Measurements from ENCODE around the gene GPR31. TPM values are rescaled to one million over a fixed set of nuclear protein-coding genes. Genes with fewer than 3 reads are reported as not detected.

The GPR31 gene, protein sequence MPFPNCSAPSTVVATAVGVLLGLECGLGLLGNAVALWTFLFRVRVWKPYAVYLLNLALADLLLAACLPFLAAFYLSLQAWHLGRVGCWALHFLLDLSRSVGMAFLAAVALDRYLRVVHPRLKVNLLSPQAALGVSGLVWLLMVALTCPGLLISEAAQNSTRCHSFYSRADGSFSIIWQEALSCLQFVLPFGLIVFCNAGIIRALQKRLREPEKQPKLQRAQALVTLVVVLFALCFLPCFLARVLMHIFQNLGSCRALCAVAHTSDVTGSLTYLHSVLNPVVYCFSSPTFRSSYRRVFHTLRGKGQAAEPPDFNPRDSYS
- not detected in 2 replicates for total RNA-seq

DNA sequence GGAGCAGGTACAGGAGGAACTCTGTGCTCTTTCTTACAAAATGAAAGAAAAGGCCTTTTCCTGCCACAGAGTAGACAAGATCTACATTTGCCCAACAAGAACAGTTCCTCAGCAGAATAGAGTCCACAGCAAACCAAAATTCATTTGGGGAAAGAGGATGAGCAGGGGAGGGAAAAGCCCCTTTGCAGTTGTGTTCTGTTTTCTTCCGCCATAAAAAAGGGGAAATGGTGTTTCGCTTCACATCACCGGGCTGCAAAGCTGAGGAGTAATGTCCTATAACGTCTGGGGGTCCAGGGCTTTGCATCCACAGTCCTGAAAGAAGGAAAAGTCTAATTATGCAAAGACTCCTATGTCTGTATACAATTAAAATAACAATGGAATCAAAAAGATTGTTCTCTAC is at the start of gene GPR31:
TSS of gene GPR31 (minus strand) at position 118 of the 400 bp plus-strand sequence. CDS start 149 bp downstream, outside the sequence.

DNA sequence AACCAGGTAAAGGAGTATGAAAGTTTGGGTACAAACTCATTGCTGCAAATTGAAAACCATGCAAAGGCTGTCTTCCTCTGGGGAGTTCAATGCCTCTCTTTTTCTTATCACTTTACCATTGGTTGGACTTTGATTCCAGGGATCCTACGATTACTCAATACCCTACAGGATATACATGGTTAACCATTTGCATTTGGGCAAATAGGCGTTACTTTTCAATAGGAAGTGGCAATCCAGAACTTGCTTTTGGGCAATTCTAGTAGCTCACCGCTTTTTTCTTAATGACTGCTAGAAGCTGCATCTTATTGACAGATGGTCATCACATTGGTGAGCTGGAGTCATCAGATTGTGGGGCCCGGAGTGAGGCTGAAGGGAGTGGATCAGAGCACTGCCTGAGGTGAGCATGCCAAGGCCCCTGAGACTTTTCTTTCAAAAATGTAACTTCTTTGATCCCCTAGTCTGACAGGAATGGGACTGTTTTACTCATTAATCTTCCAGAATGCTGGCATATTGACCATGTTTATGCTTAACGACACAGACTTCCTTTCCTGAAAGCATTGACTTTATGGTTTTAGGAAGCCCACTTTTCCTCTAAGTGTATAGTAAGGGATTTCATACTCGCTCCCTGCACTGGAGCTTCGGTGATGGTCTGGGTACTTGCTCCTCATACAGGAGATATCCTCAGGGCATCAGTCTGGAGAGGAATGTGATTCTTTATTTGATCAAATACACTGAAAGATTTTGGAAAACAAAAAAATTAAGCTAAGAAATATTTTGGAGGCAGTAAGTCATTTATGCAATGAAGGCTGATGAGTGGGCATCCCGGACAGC is 34.7 kb downstream of the GPR31 start, which contains the start of gene CCR6:
TSS of gene CCR6 (plus strand) at position 270 of the 831 bp plus-strand sequence. CDS start 13,039 bp downstream, outside the sequence.

Other genes starting within 250 kb of the GPR31 start
- gene RNASET2, start 201.4 kb downstream of the GPR31 start, total RNA-seq, result 13.8 and 28.6 TPM in 2 replicates
- gene CEP43, start 158.6 kb downstream of the GPR31 start, total RNA-seq, result 12.3 and 21.4 TPM in 2 replicates
- gene CCR6, start 34.9 kb downstream of the GPR31 start, total RNA-seq, result not detected in 2 replicates
- not detected in 2 replicates for gene UNC93A, start 133.3 kb upstream of the GPR31 start, total RNA-seq
- not detected in 2 replicates for gene TTLL2, start 167.1 kb upstream of the GPR31 start, total RNA-seq

Measured in epithelial cell of umbilical artery (primary cell).